Psoas muscle (tissue), 8 donors: Measurements from ENCODE around the gene TSPO2. TPM values are rescaled to one million over a fixed set of nuclear protein-coding genes. Genes with fewer than 3 reads are reported as not detected.

Experiments used
- ATAC-seq, 4 donors: fragments of 200-7000 bp; cut with Tn5 transposase; one replicate each; pipeline ENCODE4 v1.9.1; 2020; ENCODE audit warnings: moderate library complexity in 3 of 4, mild to moderate bottlenecking in 2 of 4
- DNase-seq, 2 donors: peaks; one replicate each; pipeline ENCODE4 v3.0.0-alpha.2; 2020
- H3K27ac ChIP-seq: fragments of 200-600 bp; one replicate; pipeline ENCODE4 v1.8.0; 2022
- H3K27me3 ChIP-seq, 3 donors: fragments of 200-600 bp in 1 of 3; one replicate each; pipeline versions ENCODE4 v1.6.1 to v1.8.0; 2013 to 2022; ENCODE audit warnings: low read length in 2 of 3, mild to moderate bottlenecking in 2 of 3, moderate library complexity in 1 of 3; ENCODE audit not compliant: insufficient read depth in 3 of 3
- H3K36me3 ChIP-seq, 2 donors: fragments of 200-600 bp in 1 of 2; one replicate each; pipeline versions ENCODE4 v1.6.1 to v1.8.0; 2013 to 2022; ENCODE audit warnings: low read depth in 1 of 2, mild to moderate bottlenecking in 1 of 2, moderate library complexity in 1 of 2; ENCODE audit not compliant: insufficient read depth in 1 of 2
- H3K4me1 ChIP-seq: fragments of 200-600 bp; one replicate; pipeline ENCODE4 v1.8.0; 2022
- H3K4me3 ChIP-seq: fragments of 200-600 bp; one replicate; pipeline ENCODE4 v1.8.0; 2022; ENCODE audit warnings: mild to moderate bottlenecking
- H3K9me3 ChIP-seq: fragments of 200-600 bp; one replicate; pipeline ENCODE4 v1.8.0; 2022
- WGBS, 3 donors: extraction: QIAGEN DNeasy Blood & Tissue Kit; methylation state at CpG; one replicate each; pipeline versions ENCODE4 v1.1.6 to v1.1.7; 2013; 5-methylcytosine and 5-hydroxymethylcytosine counted together
- intact Hi-C, 2 donors: fragments of 100-400 bp; cut with DNase I; formaldehyde crosslinking; loops; one replicate each; pipeline versions ENCODE4 v1.11.0 to v1.14.2; 2022
- polyA plus RNA-seq, 3 donors: library from polyadenylated mRNA; stranded (reverse); fragments of 200-250 nt; gene quantifications; one replicate each; pipeline ENCODE4 v1.2.3, GENCODE V29; 2013
- total RNA-seq, 4 donors: library from RNA; stranded (reverse); fragmentation: NEBNext Ultra II Directional in 2 of 4; extraction: Animal tissue kit (Norgen Biotek cat#: 25700) in 2 of 4; gene quantifications; one replicate each; pipeline versions ENCODE4 v1.2.1 to v1.2.4, GENCODE V29; 2021 to 2023
- TF ChIP-seq, protein P1 (sequence below): fragments of 200-600 bp; IDR thresholded peaks from one replicate; pipeline ENCODE4 v1.8.0; 2022; ENCODE audit warnings: antibody characterized with exemption
- donor health status: healthy with polysubstance abuse.
- donor health status: DM: no; HTN: no; CAD: no; lungs with moderate emphysema.
- donor health status: Bipolar disorder and iron deficiency.
- donor health status: healthy.
- donor health status: DM: yes; HTN: yes; CAD: no.
- donor health status: DM: no; HTN: no; CAD: no.
- donor health status: DM: no; HTN: no; CAD: no.
- donor health status: DM: yes; HTN: yes; CAD: no.

Gene TSPO2
- total and polyA plus RNA-seq, 7 donors = 0.27 TPM; not detected in 6

DNA sequence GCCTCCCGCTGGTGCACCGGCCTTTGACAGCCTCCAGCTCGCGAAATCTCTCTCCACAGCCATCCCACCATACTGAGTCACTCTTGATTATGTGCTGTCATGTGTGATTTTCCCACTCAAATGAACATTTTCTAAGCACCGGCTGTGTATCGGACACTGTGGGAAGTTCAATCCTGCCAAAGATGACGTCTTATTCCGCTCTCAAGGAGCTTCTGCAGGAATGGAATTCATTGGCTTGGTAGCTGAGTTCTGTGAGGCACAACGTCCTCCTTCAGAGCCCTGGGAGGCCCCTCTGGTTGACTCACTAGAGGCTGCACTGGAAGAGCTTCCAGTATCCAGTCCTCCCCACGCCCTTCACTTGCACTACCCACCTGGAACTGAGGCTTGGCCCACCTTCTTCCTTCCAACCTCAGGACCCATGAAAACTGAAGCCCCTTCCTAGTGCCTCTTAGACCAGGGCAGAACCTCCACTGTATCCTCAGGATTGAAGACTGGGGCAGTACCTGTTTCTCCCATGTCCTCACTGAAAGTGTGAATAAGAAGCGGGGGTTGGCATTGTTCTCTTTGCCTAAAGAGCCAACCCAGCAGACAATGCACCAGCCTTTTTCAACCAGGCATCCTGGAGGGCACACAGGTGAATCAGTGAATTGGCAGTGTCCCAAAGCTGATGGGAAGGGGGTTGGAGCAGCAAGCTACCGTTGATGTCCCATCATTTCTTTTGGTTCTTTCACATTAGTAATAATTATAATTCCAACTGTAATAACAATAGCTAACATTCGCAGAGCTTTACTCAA is 5.0 kb upstream of the TSPO2 start:
- no peaks in the 10 kb centered on the region for H3K9me3 ChIP-seq
- TF ChIP-seq, protein P1, sequence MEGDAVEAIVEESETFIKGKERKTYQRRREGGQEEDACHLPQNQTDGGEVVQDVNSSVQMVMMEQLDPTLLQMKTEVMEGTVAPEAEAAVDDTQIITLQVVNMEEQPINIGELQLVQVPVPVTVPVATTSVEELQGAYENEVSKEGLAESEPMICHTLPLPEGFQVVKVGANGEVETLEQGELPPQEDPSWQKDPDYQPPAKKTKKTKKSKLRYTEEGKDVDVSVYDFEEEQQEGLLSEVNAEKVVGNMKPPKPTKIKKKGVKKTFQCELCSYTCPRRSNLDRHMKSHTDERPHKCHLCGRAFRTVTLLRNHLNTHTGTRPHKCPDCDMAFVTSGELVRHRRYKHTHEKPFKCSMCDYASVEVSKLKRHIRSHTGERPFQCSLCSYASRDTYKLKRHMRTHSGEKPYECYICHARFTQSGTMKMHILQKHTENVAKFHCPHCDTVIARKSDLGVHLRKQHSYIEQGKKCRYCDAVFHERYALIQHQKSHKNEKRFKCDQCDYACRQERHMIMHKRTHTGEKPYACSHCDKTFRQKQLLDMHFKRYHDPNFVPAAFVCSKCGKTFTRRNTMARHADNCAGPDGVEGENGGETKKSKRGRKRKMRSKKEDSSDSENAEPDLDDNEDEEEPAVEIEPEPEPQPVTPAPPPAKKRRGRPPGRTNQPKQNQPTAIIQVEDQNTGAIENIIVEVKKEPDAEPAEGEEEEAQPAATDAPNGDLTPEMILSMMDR = no peak
- H3K4me3 ChIP-seq = no peak overlapping the region
- no peaks in the 10 kb centered on the region for H3K27me3 ChIP-seq
- H3K36me3 ChIP-seq = no peaks in the 10 kb centered on the region
- H3K4me1 ChIP-seq = peaks cover 15% of the 10 kb centered on the region
- DNase-seq (no peak), ATAC-seq (no peak)
- intact Hi-C loops = loop anchor here in 1 of 2 donors (10.0 kb wide), 1 partner anchor 1693 kb away; no protein-coding TSS in a partner anchor
- no peak overlapping the region for H3K27ac ChIP-seq
- WGBS, 3 donors = 81 to 89% (median 85%) methylated on average over 13 of the region's 13 CpGs

DNA sequence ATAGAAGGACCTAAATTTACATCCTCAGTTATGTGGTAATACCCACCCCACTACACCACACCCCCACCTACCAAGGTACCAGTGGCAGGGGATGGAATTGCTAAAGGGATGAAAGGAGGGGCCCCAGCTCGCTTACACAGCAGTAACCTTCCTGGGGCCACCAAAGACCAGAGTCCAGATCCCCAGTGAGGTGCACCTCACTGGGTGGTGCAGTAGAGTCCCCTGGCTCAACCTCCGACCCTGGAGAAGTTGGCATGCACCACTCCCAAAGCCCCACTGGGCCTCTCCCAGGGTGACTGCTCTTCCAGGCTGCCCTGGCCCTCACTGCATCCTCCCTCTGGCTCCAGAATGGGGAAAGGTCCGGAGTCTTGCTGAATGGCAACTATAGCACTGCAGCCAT is 4.1 kb upstream of the TSPO2 start:
- intact Hi-C loops = loop anchor here in 1 of 2 donors (10.0 kb wide), 1 partner anchor 1693 kb away; no protein-coding TSS in a partner anchor
- no peaks in the 10 kb centered on the region for H3K27me3 ChIP-seq
- DNase-seq (no peak), ATAC-seq (no peak)
- H3K27ac ChIP-seq = no peak overlapping the region
- TF ChIP-seq, protein P1 = no peak
- H3K4me3 ChIP-seq = no peak overlapping the region
- no peaks in the 10 kb centered on the region for H3K9me3 ChIP-seq
- no peaks in the 10 kb centered on the region for H3K36me3 ChIP-seq
- WGBS, 3 donors = 93 to 100% (median 96%) methylated on average over 3 of the region's 3 CpGs
- peaks cover 15% of the 10 kb centered on the region for H3K4me1 ChIP-seq

DNA sequence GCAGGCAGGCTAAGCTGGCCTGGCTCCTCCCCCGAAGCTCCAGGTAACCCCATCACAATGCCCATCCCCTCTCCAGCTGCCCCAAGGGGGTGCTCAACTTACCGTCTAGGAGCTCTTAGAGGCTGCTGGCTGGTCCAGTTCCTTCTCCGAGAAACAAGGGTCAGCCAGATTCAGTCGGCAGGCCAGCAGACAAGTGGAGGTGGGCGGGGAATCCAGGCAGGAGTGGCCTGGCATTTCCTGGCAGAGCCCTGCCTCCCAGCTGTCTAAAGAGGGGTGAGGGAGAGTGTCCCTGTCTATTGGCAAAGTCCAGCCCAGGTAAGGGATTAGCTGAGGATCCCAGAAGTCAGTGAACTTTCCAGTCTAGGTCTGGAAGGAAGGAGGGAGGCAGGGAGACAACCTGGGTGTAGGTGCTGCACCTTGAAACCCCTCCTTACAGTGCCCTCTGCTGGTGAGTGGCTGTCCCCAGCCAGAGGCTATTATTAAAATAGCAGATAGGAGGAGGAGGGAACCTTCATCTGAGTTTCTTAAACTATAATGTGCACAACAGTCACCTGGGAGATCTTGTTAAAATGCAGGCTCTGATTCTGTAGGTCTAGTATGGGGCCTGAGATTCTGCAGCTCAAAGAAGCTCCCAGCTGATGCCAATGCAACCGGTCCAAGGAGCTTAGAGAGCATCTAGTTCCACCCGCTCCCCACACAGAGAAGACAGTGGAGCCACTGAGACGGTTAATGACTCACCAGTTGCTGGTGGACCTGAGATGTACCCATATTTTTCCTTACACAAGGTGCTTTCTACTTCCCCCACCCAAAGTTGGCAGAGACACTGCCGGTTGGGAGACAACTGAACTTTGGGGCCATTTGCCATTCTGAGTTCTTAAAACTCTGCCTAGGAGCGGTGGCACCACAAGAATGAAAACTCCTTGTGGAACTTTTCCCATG is 2.9 kb upstream of the TSPO2 start, which contains the start of gene UNC5CL:
UNC5CL (minus strand) TSS at position 162 of the 939 bp plus-strand sequence. CDS start 4,147 bp downstream, outside the sequence.
- 57 to 65% (median 64%) methylated on average over 10 of the region's 10 CpGs for WGBS, 3 donors
- Histone ChIP-seq H3K9me3 (no peaks in the 10 kb centered on the region), H3K4me3 (no peak within 1 kb of the TSS), H3K36me3 (no peaks in the 10 kb centered on the region), H3K27ac (peak within 1 kb of the TSS; percentile 46), H3K27me3 (no peaks in the 10 kb centered on the region), H3K4me1 (peaks cover 15% of the 10 kb centered on the region)
- DNase-seq (peak in 1 of 2 donors; percentile 62), ATAC-seq (peak; percentile 58 to 85 (median 70))
- TF ChIP-seq, protein P1 = peak; percentile 73
- intact Hi-C loops = loop anchor here in 1 of 2 donors (10.0 kb wide), 1 partner anchor 1695 kb away; no protein-coding TSS in a partner anchor

DNA sequence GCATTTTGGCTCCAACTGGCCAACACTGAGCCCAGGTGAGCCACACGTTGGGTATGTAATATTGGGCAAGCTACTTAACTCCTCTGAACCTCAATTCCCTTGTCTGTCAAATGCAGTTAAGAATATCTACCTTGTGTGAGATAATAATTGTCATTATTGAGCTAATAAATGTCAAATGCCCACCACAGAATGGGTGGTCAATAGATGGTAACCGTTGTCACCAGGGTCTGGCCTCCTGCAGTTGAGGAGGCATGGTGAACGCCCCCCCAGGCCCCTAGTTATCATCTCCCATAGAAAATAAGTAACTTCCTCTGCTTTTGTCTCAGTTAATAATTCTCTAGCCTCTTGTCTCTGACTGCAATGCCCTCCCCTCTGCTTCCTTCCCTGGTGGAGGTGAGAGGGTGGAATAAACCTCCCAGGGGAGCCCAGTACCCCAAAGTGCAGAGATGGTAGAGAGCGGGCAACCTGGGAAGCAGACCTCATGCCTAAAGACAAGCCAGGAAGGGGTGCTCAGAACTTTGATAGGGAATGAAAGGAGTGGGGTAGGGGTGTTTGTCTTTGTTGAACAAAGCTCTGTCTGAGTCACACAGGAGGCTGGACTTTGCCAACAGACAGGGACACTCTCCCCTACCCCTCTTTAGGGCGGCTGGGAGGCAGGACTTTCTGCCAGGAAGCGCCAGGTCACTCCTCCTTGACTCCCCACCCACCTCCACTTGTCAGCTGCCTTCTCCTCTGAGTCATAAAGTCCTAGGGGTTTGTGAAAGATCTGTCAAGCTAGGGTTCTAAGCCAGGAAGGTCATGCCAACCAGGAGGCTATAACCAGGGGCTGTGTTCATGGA is 1.9 kb upstream of the TSPO2 start:
- no peak for DNase-seq
- peak overlapping the region; percentile 46 for H3K27ac ChIP-seq
- no peaks in the 10 kb centered on the region for H3K27me3 ChIP-seq
- no peaks in the 10 kb centered on the region for H3K9me3 ChIP-seq
- peak; percentile 76 to 87 (median 83) for ATAC-seq
- H3K4me1 ChIP-seq = peaks cover 15% of the 10 kb centered on the region
- intact Hi-C loops = no loop called here
- no peak overlapping the region for H3K4me3 ChIP-seq
- 76 to 84% (median 77%) methylated on average over 6 of the region's 6 CpGs for WGBS, 3 donors
- TF ChIP-seq, protein P1 = no peak
- H3K36me3 ChIP-seq = no peaks in the 10 kb centered on the region
